ENCODE measurements around the gene SETBP1.

Gene SETBP1

GRCh38 chr18:44883671-44884070 lies 203.0 kb downstream of the SETBP1 start:
- no peak for DNase-seq

GRCh38 chr18:44884431-44884830 lies 203.7 kb downstream of the SETBP1 start:
- DNase-seq, result no peak

GRCh38 chr18:44885507-44885906 lies 204.8 kb downstream of the SETBP1 start:
- DNase-seq, result no peak

- DNase-seq, result peak; percentile 60
Measured at GRCh38 chr18:44887227-44887631, 206.5 kb downstream of the SETBP1 start.

GRCh38 chr18:44889111-44889510 lies 208.4 kb downstream of the SETBP1 start:
- no peak for DNase-seq

GRCh38 chr18:44893045-44893706 lies 212.5 kb downstream of the SETBP1 start:
- no peak for DNase-seq

GRCh38 chr18:44893966-44894365 lies 213.3 kb downstream of the SETBP1 start:
- DNase-seq, result no peak

GRCh38 chr18:44895176-44895798 lies 214.6 kb downstream of the SETBP1 start:
- DNase-seq, result no peak

- DNase-seq, result no peak
Measured at GRCh38 chr18:44896846-44897245, 216.2 kb downstream of the SETBP1 start.

- no peak for DNase-seq
Measured at GRCh38 chr18:44897411-44897810, 216.7 kb downstream of the SETBP1 start.

- no peak for DNase-seq
Measured at GRCh38 chr18:44897816-44898215, 217.1 kb downstream of the SETBP1 start.

- DNase-seq, result no peak
Measured at GRCh38 chr18:44898498-44898897, 217.8 kb downstream of the SETBP1 start.

GRCh38 chr18:44899832-44900231 lies 219.1 kb downstream of the SETBP1 start:
- no peak for DNase-seq

GRCh38 chr18:44900627-44901026 lies 219.9 kb downstream of the SETBP1 start:
- no peak for DNase-seq

- DNase-seq, result no peak
Measured at GRCh38 chr18:44901283-44901682, 220.6 kb downstream of the SETBP1 start.

GRCh38 chr18:44903327-44903726 lies 222.6 kb downstream of the SETBP1 start:
- DNase-seq, result no peak

GRCh38 chr18:44904768-44905167 lies 224.1 kb downstream of the SETBP1 start:
- DNase-seq, result no peak

- no peak for DNase-seq
Measured at GRCh38 chr18:44909191-44909719, 228.6 kb downstream of the SETBP1 start.

- DNase-seq, result no peak
Measured at GRCh38 chr18:44911260-44911659, 230.6 kb downstream of the SETBP1 start.

GRCh38 chr18:44911773-44912172 lies 231.1 kb downstream of the SETBP1 start:
- no peak for DNase-seq

- no peak for DNase-seq
Measured at GRCh38 chr18:44912740-44913478, 232.2 kb downstream of the SETBP1 start.

- no peak for DNase-seq
Measured at GRCh38 chr18:44914028-44914427, 233.3 kb downstream of the SETBP1 start.

GRCh38 chr18:44915213-44915612 lies 234.5 kb downstream of the SETBP1 start:
- no peak for DNase-seq

GRCh38 chr18:44915661-44916060 lies 235.0 kb downstream of the SETBP1 start:
- DNase-seq, result no peak
